ENCODE data around the gene SLC22A4. TPM values are rescaled to one million over a fixed set of nuclear protein-coding genes. Genes with fewer than 3 reads are reported as not detected.

Gene SLC22A4
- total and polyA plus RNA-seq, 2 of the 8 experiments (the other 6 are each of a cell fraction or from before 2014, with no cell fraction given): 0.45 to 0.60 TPM

- TF ChIP-seq CTCF (IDR thresholded peaks at IDR 0.05; ENCODE audit: control extremely low read depth in 1 of 3, insufficient read depth in 1 of 3, low read depth in 1 of 3, low read length in 3 of 3) (no peak), HDAC2 (IDR thresholded peaks at IDR 0.05; ENCODE audit: borderline replicate concordance in 1 of 2, low read depth in 2 of 2, low read length in 2 of 2) (no peak), BACH1 (IDR thresholded peaks at IDR 0.05; ENCODE audit: low read length) (no peak), EP300 (IDR thresholded peaks at IDR 0.05; ENCODE audit: borderline replicate concordance in 1 of 2, low read depth in 2 of 2, low read length in 2 of 2) (no peak)
Measured at GRCh38 chr5:132355140-132355765, 61.1 kb downstream of the SLC22A4 start (continued).

Data from H1 (cell line).